A673 (cell line): ENCODE data around the gene REV1. TPM values are rescaled to one million over a fixed set of nuclear protein-coding genes. Genes with fewer than 3 reads are reported as not detected.

Experiments
- BruUV-seq: library from RNA; stranded (reverse); fragments of 400-500 nt; replicated peaks from 2 replicates; lab custom pipeline; 2021; lab: Mats Ljungman, UMichigan
- CTCF ChIA-PET: fragments of 300-600 bp; sonication (Branson Sonifier 250); formaldehyde crosslinking; loops from one replicate; lab custom pipeline; 2022; ENCODE audit warnings: antibody characterized with exemption; lab: Charles Lee
- POLR2A ChIA-PET: fragments of 300-600 bp; sonication (Branson Sonifier 250); formaldehyde crosslinking; loops from one replicate; lab custom pipeline; 2022; ENCODE audit warnings: antibody characterized with exemption; ENCODE audit not compliant: low non-redundant PET; lab: Charles Lee
- DNase-seq: peaks from one replicate; pipeline ENCODE4 v3.0.0-alpha.2; 2015; ENCODE audit warnings: low spot score
- H3K27ac ChIP-seq: fragments of 200-600 bp; sonication (generic); 2 replicates; pipeline ENCODE4 v1.5.1; 2016; ENCODE audit warnings: mixed run types, low read depth, mild to moderate bottlenecking, mixed read lengths, antibody characterized with exemption, low read length; ENCODE audit not compliant: poor library complexity, severe bottlenecking
- H3K27me3 ChIP-seq: fragments of 200-600 bp; sonication (generic); replicated peaks from 2 replicates; pipeline ENCODE4 v1.6.1; 2017; ENCODE audit warnings: mixed run types, low read depth, mild to moderate bottlenecking, mixed read lengths, antibody characterized with exemption, low read length; ENCODE audit not compliant: insufficient read depth, poor library complexity
- H3K36me3 ChIP-seq: fragments of 200-600 bp; sonication (generic); 2 replicates; pipeline ENCODE4 v1.6.1; 2016; ENCODE audit warnings: mixed run types, mild to moderate bottlenecking, mixed read lengths, antibody characterized with exemption, low read length; ENCODE audit not compliant: insufficient read depth, poor library complexity, severe bottlenecking
- H3K4me1 ChIP-seq: fragments of 200-600 bp; sonication (generic); 2 replicates; pipeline ENCODE4 v1.6.1; 2017; ENCODE audit warnings: mixed run types, mild to moderate bottlenecking, mixed read lengths, antibody characterized with exemption, low read length; ENCODE audit not compliant: insufficient read depth, poor library complexity, severe bottlenecking
- H3K4me3 ChIP-seq: fragments of 200-600 bp; sonication (generic); 2 replicates; pipeline ENCODE4 v1.5.1; 2016; ENCODE audit warnings: low read depth, mixed run types, mild to moderate bottlenecking, mixed read lengths, low read length; ENCODE audit not compliant: poor library complexity, severe bottlenecking
- H3K9me3 ChIP-seq: fragments of 200-600 bp; sonication (generic); 2 replicates; pipeline ENCODE4 v1.6.1; 2016; ENCODE audit warnings: mixed run types, low read depth, mild to moderate bottlenecking, mixed read lengths, antibody characterized with exemption, low read length; ENCODE audit not compliant: poor library complexity, severe bottlenecking
- EZH2 ChIP-seq: fragments of 200-600 bp; sonication (generic); IDR thresholded peaks from 2 replicates; pipeline ENCODE4 v1.6.1; 2017; ENCODE audit warnings: borderline replicate concordance, low read depth, mild to moderate bottlenecking, mixed read lengths, antibody characterized with exemption, low read length; ENCODE audit not compliant: poor library complexity, severe bottlenecking
- intact Hi-C: fragments of 100-400 bp; cut with micrococcal nuclease; formaldehyde crosslinking; loops from one replicate; pipeline ENCODE4 v1.10.0; 2022; ENCODE audit not compliant: unreplicated experiment
- total RNA-seq: library from RNA; stranded (reverse); gene quantifications from 2 replicates; pipeline ENCODE4 v1.2.3, GENCODE V29; 2021
- TF ChIP-seq, protein P1 (sequence below): fragments of 300-800, 200-600 bp; sonication (generic); conservative IDR thresholded peaks from 2 replicates; pipeline ENCODE4 v1.5.1; 2017; ENCODE audit warnings: low read depth, mild to moderate bottlenecking, antibody characterized with exemption, low read length, moderate library complexity, mixed read lengths

REV1 gene
- total RNA-seq, 1 experiment from 2014 or later, result 38.1 TPM

- BruUV-seq, result no TSS peak
- CTCF ChIA-PET, result no interaction called here
- Histone ChIP-seq H3K27ac (no peak overlapping the region), H3K4me3 (no peak overlapping the region), H3K27me3 (no peaks in the 10 kb centered on the region), H3K36me3 (peaks cover 54% of the 10 kb centered on the region), H3K4me1 (no peaks in the 10 kb centered on the region), H3K9me3 (no peaks in the 10 kb centered on the region)
- intact Hi-C loops, result no loop called here
- no peak for DNase-seq
- POLR2A ChIA-PET, result no interaction called here
- TF ChIP-seq EZH2, result no peak
- TF ChIP-seq, protein P1, sequence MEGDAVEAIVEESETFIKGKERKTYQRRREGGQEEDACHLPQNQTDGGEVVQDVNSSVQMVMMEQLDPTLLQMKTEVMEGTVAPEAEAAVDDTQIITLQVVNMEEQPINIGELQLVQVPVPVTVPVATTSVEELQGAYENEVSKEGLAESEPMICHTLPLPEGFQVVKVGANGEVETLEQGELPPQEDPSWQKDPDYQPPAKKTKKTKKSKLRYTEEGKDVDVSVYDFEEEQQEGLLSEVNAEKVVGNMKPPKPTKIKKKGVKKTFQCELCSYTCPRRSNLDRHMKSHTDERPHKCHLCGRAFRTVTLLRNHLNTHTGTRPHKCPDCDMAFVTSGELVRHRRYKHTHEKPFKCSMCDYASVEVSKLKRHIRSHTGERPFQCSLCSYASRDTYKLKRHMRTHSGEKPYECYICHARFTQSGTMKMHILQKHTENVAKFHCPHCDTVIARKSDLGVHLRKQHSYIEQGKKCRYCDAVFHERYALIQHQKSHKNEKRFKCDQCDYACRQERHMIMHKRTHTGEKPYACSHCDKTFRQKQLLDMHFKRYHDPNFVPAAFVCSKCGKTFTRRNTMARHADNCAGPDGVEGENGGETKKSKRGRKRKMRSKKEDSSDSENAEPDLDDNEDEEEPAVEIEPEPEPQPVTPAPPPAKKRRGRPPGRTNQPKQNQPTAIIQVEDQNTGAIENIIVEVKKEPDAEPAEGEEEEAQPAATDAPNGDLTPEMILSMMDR, result no peak
Measured at GRCh38 chr2:99389946-99390345, 99.9 kb downstream of the REV1 start.

GRCh38 chr2:99389371-99389770 is 100.4 kb downstream of the REV1 start:
- H3K4me1 ChIP-seq, result no peaks in the 10 kb centered on the region
- no peak for DNase-seq
- peaks cover 48% of the 10 kb centered on the region for H3K36me3 ChIP-seq
- TF ChIP-seq, protein P1, result no peak
- TF ChIP-seq EZH2, result no peak
- ChIA-PET POLR2A (no interaction called here), CTCF (no interaction called here)
- no peaks in the 10 kb centered on the region for H3K9me3 ChIP-seq
- intact Hi-C loops, result no loop called here
- H3K27ac ChIP-seq, result no peak overlapping the region
- BruUV-seq, result no TSS peak
- no peak overlapping the region for H3K4me3 ChIP-seq
- no peaks in the 10 kb centered on the region for H3K27me3 ChIP-seq

DNA sequence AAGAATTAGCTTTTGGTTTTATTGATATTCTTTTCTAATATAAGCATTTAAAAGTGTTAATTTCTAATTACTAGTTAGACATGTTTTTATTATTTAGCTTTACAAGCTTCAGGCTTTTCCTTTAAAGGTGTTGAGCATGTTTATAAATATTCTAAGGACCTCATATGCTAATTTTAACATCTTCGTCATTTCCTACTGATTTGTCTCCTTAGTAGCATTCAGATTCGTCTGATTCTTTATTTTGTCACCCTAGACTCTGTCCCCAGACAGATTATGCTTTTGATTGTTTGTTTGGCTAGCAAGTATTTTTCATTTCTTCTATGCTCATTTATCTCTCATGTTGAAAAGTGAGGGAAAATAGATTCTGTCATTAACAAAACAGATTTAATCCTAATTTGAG is 100.9 kb downstream of the REV1 start:
- DNase-seq, result no peak
- Histone ChIP-seq H3K36me3 (peaks cover 44% of the 10 kb centered on the region), H3K4me3 (no peak overlapping the region), H3K4me1 (no peaks in the 10 kb centered on the region), H3K27ac (no peak overlapping the region), H3K9me3 (no peaks in the 10 kb centered on the region), H3K27me3 (no peaks in the 10 kb centered on the region)
- ChIA-PET POLR2A (no interaction called here), CTCF (no interaction called here)
- no peak for TF ChIP-seq EZH2
- TF ChIP-seq, protein P1, result no peak
- no TSS peak for BruUV-seq
- intact Hi-C loops, result no loop called here
